ENCODE measurements around the gene VILL.

DNA sequence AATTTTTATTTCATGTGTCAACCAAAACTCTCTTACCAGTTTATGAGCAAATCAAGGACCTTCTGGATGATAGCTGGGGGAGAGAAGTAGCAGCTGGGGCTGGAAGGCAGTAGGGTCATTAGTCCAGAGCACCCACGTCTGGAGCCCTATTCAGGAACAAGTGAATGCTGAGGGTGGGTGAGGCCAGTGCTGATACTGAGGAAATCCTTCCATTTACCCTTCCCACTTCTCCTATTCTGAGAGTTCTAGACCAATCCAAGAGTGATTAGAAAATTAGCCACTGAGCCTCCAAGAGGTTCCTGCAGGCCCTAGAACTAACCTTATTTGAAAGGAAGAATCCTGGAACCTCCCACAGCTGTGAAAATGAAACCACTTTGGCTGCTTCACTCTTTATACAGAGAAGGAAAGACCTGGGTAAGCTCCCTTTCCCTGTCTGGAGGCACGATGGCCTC is 46.2 kb upstream of the VILL start:
- TF ChIP-seq CTCF (IDR thresholded peaks at IDR 0.05) (no peak), TCF7L2 (IDR thresholded peaks at IDR 0.05; ENCODE audit: low read depth, low read length) (no peak), SIN3A (IDR thresholded peaks at IDR 0.05; ENCODE audit: borderline replicate concordance, insufficient read depth, low read depth, low read length) (no peak), POLR2AphosphoS5 (IDR thresholded peaks at IDR 0.05; ENCODE audit: low read depth, low read length) (no peak)
- TF ChIP-seq, protein P1, sequence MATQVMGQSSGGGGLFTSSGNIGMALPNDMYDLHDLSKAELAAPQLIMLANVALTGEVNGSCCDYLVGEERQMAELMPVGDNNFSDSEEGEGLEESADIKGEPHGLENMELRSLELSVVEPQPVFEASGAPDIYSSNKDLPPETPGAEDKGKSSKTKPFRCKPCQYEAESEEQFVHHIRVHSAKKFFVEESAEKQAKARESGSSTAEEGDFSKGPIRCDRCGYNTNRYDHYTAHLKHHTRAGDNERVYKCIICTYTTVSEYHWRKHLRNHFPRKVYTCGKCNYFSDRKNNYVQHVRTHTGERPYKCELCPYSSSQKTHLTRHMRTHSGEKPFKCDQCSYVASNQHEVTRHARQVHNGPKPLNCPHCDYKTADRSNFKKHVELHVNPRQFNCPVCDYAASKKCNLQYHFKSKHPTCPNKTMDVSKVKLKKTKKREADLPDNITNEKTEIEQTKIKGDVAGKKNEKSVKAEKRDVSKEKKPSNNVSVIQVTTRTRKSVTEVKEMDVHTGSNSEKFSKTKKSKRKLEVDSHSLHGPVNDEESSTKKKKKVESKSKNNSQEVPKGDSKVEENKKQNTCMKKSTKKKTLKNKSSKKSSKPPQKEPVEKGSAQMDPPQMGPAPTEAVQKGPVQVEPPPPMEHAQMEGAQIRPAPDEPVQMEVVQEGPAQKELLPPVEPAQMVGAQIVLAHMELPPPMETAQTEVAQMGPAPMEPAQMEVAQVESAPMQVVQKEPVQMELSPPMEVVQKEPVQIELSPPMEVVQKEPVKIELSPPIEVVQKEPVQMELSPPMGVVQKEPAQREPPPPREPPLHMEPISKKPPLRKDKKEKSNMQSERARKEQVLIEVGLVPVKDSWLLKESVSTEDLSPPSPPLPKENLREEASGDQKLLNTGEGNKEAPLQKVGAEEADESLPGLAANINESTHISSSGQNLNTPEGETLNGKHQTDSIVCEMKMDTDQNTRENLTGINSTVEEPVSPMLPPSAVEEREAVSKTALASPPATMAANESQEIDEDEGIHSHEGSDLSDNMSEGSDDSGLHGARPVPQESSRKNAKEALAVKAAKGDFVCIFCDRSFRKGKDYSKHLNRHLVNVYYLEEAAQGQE (IDR thresholded peaks at IDR 0.05; ENCODE audit: insufficient read depth in 1 of 2, low read depth in 2 of 2, low read length in 1 of 2): no peak

Measured in Panc1 (cell line).